Muscle layer of duodenum (tissue), 2 donors: ENCODE results near the gene DOCK2.

Experiments used
- H3K27ac ChIP-seq: one replicate; pipeline ENCODE4 v1.7.0; 2013; ENCODE audit warnings: mild to moderate bottlenecking, low read length
- H3K27me3 ChIP-seq: one replicate; pipeline ENCODE4 v1.7.0; 2013; ENCODE audit warnings: low read depth, mild to moderate bottlenecking, control low read depth, low read length
- H3K36me3 ChIP-seq, 2 donors: one replicate each; pipeline ENCODE4 v1.7.0; 2013; ENCODE audit warnings: low read length in 2 of 2, control low read depth in 1 of 2, mild to moderate bottlenecking in 1 of 2; ENCODE audit not compliant: insufficient read depth in 2 of 2, control insufficient read depth in 1 of 2
- H3K4me1 ChIP-seq, 2 donors: one replicate each; pipeline ENCODE4 v1.7.0; 2013; ENCODE audit warnings: low read length in 2 of 2, mild to moderate bottlenecking in 2 of 2, control low read depth in 1 of 2, moderate library complexity in 1 of 2; ENCODE audit not compliant: insufficient read depth in 2 of 2, control insufficient read depth in 1 of 2
- H3K4me3 ChIP-seq, 2 donors: one replicate each; pipeline ENCODE4 v1.7.0; 2013; ENCODE audit warnings: low read length in 2 of 2, low read depth in 1 of 2, mild to moderate bottlenecking in 1 of 2
- H3K9me3 ChIP-seq, 2 donors: one replicate each; pipeline ENCODE4 v1.7.0; 2013; ENCODE audit warnings: low read length in 2 of 2, control low read depth in 1 of 2, mild to moderate bottlenecking in 1 of 2; ENCODE audit not compliant: control insufficient read depth in 1 of 2
- donor health status: healthy.

DOCK2 gene

GRCh38 chr5:169691471-169691870 lies 54.4 kb downstream of the DOCK2 start:
- Histone ChIP-seq H3K27ac (no peak overlapping the region), H3K36me3 (no peaks in the 10 kb centered on the region)

GRCh38 chr5:169694091-169694625 lies 57.1 kb downstream of the DOCK2 start:
- H3K27ac ChIP-seq = no peak overlapping the region
- H3K36me3 ChIP-seq = no peaks in the 10 kb centered on the region

More at GRCh38 chr5:169691471-169691870, 54.4 kb downstream of the DOCK2 start:
- Histone ChIP-seq H3K9me3 (no peaks in the 10 kb centered on the region), H3K4me1 (no peaks in the 10 kb centered on the region), H3K27me3 (no peaks in the 10 kb centered on the region), H3K4me3 (no peak overlapping the region)

DNA sequence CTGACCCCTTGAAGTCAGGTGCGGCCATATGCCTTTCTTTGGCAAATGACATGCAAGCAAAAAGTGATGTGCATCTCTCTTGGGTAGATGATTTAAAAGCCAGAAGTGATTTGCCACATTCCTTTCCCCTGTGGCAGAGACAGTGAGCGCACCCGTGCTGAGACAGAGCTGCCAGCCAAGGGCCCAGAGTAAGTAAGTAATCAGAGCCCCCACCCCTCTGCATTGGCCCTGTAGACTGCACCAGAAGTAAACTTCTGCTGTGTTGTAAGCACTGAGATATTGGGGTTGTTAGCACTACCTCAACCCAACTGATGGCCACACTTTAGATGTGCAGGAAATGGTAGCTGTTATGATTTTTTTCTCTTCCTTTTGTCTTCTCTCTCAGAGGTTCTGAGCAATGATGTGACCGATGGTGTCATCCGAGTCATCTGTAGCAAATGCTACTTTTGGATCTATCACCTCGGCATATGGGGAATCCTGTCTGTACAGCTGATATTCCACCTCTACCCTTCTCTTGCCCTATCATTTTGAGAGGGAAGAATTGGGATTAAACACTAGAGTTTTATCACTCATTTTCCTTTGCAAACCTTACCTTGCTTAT lies 58.0 kb downstream of the DOCK2 start:
- Histone ChIP-seq H3K4me3 (no peak overlapping the region), H3K36me3 (no peaks in the 10 kb centered on the region), H3K9me3 (no peaks in the 10 kb centered on the region), H3K27ac (no peak overlapping the region), H3K27me3 (no peaks in the 10 kb centered on the region), H3K4me1 (no peaks in the 10 kb centered on the region)

More at GRCh38 chr5:169694091-169694625, 57.1 kb downstream of the DOCK2 start:
- no peaks in the 10 kb centered on the region for H3K9me3 ChIP-seq
- H3K4me3 ChIP-seq = no peak overlapping the region
- no peaks in the 10 kb centered on the region for H3K27me3 ChIP-seq
- no peaks in the 10 kb centered on the region for H3K4me1 ChIP-seq

GRCh38 chr5:169695919-169696490 lies 58.9 kb downstream of the DOCK2 start:
- Histone ChIP-seq H3K27ac (no peak overlapping the region), H3K9me3 (no peaks in the 10 kb centered on the region), H3K4me3 (no peak overlapping the region), H3K27me3 (no peaks in the 10 kb centered on the region), H3K36me3 (no peaks in the 10 kb centered on the region), H3K4me1 (no peaks in the 10 kb centered on the region)

DNA sequence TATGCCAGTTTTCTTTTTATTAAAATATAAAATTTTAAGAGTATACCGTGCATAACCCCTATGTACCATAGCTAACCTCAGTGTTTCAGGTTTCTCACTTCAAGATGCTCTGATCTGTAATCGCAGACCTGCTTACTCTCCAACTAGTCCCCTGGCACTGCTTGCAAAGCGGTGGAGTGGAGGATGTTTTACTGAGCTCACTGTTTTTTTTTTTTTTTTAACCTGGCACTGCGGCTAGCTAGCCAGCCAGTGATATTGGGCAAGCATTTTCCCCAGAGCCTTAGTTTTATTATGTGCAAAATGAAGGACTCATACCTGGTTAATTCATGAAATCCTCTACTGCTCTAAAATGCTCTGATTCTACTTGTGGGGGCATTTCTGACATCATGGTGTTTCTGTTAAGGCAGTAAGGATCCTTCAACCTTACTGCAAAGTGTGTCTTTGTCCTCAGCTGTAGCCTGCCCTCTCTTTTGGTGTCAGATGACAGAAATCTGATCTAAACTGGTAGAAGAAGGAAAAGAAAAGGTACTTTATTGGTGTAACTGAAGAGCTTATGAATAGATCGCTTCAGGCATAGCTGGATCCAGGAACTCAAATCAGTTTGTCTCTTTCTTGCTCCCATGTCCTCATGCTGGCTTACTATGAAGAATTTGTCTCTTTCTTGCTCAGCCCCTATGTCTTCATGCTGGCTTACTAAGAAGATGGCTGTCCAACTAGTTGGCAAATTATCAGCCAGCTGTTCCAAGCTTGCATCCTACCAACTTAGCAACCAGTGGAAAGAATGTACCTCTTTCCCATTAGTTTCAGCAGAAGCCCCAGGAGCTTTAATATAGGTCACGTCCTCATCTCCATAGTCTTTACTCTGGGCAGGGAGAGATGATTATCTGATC lies 59.8 kb downstream of the DOCK2 start:
- H3K36me3 ChIP-seq = no peaks in the 10 kb centered on the region
- H3K27ac ChIP-seq = no peak overlapping the region

DNA sequence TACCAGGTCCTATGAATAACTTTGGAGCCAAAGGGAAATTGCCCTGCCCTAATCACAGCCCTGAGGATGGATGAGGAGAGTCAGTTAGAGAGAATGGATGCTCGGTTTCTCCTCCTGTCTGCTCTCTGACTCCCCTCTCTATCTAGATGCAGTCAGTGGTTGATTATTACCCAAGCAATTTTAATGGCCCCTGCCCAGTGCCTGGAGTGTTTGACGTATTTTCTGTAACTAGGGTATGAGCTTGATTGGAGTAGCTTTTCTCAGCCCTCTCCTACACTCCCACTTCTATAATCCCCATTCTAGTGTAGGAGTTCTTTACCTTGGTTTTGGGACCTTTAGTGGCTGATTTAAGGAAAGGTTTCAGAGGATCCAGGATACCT lies 60.4 kb downstream of the DOCK2 start:
- Histone ChIP-seq H3K27me3 (no peaks in the 10 kb centered on the region), H3K4me1 (no peaks in the 10 kb centered on the region), H3K36me3 (no peaks in the 10 kb centered on the region), H3K9me3 (no peaks in the 10 kb centered on the region), H3K4me3 (no peak overlapping the region), H3K27ac (no peak overlapping the region)

More for the DNA sequence above, 59.8 kb downstream of the DOCK2 start:
- Histone ChIP-seq H3K27me3 (no peaks in the 10 kb centered on the region), H3K4me1 (no peaks in the 10 kb centered on the region), H3K4me3 (no peak overlapping the region), H3K9me3 (no peaks in the 10 kb centered on the region)

- no peaks in the 10 kb centered on the region for H3K36me3 ChIP-seq
- no peaks in the 10 kb centered on the region for H3K27me3 ChIP-seq
- H3K4me1 ChIP-seq = no peaks in the 10 kb centered on the region
- H3K9me3 ChIP-seq = no peaks in the 10 kb centered on the region
- no peak overlapping the region for H3K27ac ChIP-seq
- no peak overlapping the region for H3K4me3 ChIP-seq
These were observed 60.9 kb downstream of the DOCK2 start for GRCh38 chr5:169697976-169698375.

DNA sequence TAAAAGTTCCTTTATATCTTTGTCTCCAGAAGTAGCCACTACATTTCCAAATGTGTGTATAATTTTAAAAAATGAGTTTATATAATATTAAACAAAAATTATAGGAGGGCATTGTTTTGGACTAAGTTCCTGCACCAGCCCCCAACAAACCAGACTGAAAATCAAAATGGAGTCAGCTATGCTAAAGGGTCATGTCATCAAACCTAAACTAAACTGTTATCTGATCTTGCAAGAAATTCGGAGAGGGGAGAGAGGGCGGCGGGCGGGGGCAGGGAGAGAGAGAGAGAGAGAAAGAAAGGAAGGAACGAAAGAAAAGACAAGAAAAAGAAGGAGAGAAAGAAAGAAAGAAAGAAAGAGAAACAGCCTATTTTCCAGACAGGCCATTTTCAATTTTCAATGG lies 63.5 kb downstream of the DOCK2 start:
- H3K9me3 ChIP-seq = no peaks in the 10 kb centered on the region
- H3K27me3 ChIP-seq = no peaks in the 10 kb centered on the region
- H3K36me3 ChIP-seq = no peaks in the 10 kb centered on the region
- no peak overlapping the region for H3K4me3 ChIP-seq
- H3K27ac ChIP-seq = no peak overlapping the region
- H3K4me1 ChIP-seq = no peaks in the 10 kb centered on the region

DNA sequence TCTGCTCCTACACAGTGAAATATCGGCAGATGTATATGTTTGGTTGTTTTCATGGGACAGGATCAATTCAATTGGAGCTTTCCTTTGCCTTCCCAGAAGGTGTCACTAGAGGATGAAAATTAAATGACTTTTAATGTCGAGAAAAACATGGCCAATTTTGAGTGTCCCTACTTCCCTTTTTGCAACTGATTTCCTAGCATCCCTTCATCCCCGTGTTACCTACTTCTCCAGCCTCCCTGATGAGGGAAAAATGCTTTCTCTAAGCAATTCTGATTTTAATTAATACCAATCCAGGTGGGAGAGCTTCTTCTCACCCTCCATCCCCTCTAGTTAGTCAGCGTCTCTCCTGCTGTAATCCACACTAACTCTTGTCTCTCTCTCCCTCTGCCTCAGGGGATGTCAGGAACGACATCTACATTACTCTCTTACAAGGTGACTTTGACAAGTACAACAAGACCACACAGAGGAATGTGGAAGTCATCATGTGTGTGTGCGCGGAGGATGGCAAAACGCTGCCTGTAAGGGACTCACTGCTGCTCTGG lies 64.9 kb downstream of the DOCK2 start:
- Histone ChIP-seq H3K9me3 (no peaks in the 10 kb centered on the region), H3K27ac (no peak overlapping the region), H3K27me3 (no peaks in the 10 kb centered on the region), H3K4me3 (no peak overlapping the region), H3K36me3 (no peaks in the 10 kb centered on the region), H3K4me1 (no peaks in the 10 kb centered on the region)

DNA sequence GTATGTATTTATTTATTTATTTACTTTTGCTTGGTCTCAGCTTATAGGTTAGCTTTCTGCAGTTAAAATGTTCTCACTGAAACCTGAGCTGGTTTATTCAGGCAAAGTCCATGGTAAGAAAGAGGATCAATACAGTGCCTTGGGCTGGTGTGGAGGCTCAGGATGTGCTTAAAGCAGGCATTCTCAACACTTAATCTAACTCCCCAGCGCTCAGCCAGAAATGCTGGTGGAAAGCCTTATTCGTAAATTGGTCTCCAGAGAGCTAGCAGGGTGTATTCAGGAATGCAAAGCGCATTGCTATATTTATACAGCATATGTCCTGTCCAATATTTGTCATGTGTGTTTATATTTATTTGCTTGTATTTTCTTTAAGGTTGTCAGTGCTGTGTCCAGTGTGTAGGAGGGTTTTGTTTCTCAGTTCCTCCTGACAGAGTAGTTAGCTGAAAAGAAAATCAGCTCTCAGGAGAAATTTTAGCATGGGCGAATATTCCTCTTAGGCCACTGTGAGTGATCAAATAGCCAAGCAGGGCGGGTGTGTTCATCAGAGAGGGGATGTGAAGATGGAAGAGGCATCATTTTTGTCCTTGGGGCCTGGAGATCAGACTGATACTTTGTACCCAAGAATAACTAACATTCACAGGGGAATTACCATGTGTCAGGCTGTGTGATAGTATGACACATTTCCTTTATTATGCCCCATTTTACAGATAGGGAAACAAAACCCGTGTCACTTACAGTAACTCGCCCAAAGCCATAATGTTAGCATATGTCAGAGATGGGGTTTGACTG lies 65.8 kb downstream of the DOCK2 start:
- no peaks in the 10 kb centered on the region for H3K27me3 ChIP-seq
- H3K4me3 ChIP-seq = no peak overlapping the region
- H3K9me3 ChIP-seq = no peaks in the 10 kb centered on the region
- H3K36me3 ChIP-seq = no peaks in the 10 kb centered on the region
- no peak overlapping the region for H3K27ac ChIP-seq
- no peaks in the 10 kb centered on the region for H3K4me1 ChIP-seq
